NOMO-1 treated with DMSO at 0.1 percent for 48 hours (cell line): ENCODE results near the gene SPRR1B.
"Not testable (repeated sequence)": the region's sequence is repeated elsewhere in the genome, so short reads cannot be mapped to it uniquely, and the experiment has no call there.

ENCODE experiments used
- DNase-seq: peaks from one replicate; lab custom pipeline; 2025; ENCODE audit not compliant: unreplicated experiment; lab: John Stamatoyannopoulos, UW

The SPRR1B gene

DNA sequence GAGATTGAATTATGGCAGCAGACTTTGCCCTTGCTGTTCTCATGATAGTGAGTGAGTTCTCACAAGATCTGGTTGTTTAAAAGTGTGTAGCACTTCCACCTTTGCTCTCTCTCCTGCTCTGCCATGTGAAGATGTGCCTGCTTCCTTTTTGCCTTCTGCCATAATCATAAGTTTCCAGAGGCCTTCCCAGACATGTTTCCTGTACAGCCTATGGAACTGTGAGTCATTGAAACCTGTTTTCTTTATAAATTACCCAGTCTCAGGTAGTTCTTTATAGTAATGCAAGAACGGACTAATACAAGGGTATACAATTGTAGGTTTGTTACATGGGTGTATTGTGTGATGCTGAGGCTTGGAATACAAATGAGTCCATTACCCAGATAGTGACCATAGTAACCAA lies 4.2 kb downstream of the SPRR1B start:
- no peak for DNase-seq

DNA sequence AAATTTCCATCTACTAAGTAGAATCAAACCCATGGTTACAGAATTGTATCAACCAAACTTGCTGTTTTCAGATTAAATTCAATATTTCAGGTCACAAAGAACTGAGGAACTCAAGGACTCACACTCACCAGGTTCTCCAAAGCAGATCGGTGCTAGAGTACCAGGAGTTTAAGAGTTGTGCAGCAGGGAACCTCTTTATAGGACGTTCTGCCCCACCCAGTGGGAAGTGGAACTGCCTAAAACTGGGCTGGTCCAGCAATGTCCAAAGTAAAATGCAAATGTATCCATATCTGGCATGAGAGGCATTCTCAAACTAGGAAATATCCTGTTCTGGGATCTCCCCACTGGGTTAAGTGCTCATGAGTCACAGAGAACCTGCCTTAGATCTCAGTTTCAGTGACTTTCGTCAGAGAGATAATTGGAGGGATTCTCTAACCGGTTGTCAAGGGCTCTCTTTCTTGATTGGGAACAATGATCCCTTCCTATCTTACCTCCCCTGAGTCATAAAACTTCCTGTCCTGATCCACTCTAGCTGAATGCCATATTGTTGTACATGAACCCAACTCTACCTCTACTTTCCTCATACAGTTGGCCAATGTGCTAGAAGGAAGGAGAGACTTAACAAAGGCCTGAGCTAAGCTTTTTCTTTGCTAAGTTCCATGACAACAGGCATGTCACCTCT lies 10.1 kb downstream of the SPRR1B start, which contains the start of gene SPRR2D:
Gene SPRR2D, minus strand, starts transcription at position 171 of the 682 bp plus-strand sequence. CDS start 774 bp downstream, outside the sequence.
- DNase-seq: no peak

DNA sequence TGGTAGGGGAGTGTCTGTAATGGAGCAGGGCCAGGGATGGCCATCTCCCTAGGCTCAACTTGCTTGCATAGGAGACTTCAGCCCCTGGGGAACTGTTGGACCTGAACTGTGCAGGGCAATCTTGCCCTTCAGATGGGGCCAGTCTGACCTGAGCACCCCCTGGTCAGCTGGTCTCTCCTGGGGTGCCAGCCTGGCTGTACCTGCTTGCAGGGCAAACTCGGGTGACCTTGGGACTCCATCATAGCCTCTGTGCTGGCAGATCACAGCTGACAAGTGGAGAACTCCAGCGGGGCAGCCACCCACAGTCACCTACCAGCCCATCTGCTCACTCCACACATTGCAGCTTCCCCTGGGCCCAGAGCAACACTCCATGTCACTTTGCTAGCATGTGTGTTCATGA lies 18.2 kb downstream of the SPRR1B start:
- no peak for DNase-seq

DNA sequence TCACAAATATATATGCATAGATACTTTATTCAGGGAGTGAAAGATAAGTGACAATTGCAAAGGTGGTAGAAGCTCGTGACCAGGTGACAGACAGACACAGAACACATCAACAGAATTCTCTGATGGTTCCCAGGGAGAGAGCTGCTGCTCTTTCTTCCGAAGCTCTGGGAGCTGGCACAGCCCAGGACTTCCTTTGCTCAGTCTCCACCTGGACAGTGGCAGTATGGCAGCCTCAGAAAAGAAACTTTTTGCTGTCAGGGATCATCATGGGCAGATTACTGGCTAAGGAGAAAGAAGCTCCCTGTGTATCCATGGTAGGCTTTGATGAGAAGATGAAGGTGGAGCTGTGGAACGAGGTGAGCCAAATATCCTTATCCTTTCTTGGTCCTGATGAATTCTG lies 25.1 kb downstream of the SPRR1B start:
- DNase-seq: not testable (repeated sequence)

DNA sequence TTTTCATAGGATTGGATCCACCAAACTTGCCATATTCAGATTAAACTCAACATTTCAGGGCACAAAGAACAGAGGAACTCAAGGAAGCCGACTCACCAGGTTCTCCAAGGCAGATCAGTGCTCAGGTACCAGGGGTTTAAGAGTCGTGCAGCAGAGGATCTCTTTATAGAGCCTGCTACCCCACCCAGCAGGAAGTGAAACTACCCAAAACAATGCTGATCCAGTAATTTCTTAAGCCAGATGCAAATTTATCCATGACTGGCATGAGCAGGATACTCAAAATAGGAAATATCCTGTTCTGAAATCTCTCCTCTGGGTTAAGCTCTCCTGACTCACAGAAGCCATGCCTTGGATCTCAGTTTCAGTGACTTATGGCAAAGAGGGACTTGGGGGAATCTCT lies 26.4 kb downstream of the SPRR1B start, which contains the start of gene SPRR2A:
Gene SPRR2A, minus strand, starts transcription at position 138 of the 400 bp plus-strand sequence. CDS start 777 bp downstream, outside the sequence.
- peak; percentile 37 for DNase-seq

DNA sequence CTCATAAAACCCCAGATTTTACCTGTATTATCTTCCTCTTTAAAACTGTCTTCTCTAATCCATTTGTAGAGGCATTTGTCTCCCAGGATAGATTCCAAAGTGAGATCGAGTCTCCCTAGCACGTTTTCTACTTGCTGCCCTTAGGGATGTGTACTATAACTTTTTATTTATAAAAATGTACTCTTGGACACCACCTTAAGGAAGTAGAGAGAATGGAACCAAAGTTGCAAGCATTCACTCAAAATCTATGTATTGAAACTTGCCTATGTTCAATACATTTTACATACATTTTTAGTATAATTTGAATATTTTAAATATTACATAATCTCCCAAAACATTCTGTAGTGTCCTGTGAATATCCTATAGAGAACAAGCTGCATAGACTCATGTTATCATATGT lies 27.2 kb downstream of the SPRR1B start:
- DNase-seq: no peak

DNA sequence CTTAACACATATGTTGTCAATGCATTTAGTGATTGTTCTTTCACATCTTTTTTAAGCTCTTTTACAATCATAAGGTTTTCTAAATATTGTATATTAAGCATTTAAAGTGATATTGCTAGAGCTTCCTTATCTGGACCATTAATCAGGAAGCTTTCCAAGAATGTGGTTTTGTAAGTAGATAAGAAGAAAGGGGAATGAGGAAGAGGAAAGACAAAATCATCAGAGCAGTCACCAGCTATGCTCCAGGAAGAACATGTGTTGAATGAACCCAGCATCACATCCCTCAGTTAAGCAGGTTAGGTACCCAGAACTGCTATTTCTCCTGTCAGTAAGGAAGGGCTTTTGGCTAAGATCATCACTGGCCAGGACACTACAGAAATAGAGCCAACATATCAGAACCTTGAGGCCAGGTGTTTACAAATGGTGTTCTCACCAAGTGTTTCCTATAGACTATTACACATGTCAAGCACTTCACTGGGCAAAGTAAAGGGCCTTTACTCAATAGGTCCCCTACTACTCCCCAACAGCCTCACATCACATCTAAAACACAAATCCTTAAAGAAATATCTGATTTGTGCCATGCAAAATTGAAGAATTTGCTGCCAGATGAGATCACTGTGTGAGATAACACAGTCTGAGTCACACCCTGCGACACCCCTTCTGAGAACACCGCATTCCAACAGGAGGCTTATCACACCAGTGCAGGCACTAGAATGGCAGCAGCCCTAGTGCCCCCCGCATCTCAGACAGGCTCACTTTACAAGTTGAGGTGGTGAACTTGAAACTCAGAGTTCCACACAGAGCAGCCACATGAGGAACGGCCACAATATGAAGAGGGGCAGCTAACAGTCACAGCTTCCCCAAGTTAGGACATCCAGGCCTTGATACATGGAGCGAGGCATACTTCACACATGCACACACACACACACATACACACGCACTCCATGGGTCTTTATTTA lies 28.1 kb downstream of the SPRR1B start:
- no peak for DNase-seq

DNA sequence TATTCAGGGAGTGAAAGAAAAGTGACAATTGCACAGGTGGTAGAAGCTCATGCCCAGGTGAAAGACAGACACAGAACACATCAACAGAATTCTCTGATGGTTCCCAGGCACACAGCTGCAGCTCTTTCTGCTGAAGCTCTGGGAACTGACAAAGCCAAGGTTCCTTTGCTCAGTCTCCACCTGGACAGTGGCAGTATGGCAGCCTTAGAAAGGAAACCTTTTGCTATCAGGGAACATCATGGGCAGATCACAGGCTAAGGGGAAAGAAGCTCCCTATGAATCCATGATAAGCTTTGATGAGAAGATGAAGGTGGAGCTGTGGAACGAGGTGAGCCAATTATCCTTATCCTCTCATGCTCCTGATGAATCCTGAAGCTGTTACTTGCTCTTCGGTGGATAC lies 39.2 kb downstream of the SPRR1B start:
- DNase-seq: no peak

DNA sequence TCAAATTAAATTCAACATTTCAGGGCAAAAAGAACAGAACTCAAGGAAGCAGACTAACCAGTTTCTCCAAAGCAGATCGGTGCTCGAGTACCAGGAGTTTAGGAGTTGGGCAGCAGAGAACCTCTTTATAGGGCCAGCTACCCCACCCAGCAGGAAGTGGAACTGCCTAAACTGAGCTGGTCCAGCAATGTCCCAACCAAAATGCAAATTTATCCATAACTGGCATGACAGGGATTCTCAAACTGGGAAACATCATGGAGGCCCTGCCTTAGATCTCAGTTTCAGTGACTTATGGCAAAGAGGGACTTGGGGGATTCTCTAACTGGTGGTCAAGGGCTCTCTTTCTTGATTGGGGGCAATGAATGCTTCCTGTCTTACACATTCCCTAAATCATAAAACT lies 40.5 kb downstream of the SPRR1B start, which contains the start of gene SPRR2B:
Gene SPRR2B, minus strand, starts transcription at position 101 of the 400 bp plus-strand sequence. CDS start 772 bp downstream, outside the sequence.
- DNase-seq: no peak

DNA sequence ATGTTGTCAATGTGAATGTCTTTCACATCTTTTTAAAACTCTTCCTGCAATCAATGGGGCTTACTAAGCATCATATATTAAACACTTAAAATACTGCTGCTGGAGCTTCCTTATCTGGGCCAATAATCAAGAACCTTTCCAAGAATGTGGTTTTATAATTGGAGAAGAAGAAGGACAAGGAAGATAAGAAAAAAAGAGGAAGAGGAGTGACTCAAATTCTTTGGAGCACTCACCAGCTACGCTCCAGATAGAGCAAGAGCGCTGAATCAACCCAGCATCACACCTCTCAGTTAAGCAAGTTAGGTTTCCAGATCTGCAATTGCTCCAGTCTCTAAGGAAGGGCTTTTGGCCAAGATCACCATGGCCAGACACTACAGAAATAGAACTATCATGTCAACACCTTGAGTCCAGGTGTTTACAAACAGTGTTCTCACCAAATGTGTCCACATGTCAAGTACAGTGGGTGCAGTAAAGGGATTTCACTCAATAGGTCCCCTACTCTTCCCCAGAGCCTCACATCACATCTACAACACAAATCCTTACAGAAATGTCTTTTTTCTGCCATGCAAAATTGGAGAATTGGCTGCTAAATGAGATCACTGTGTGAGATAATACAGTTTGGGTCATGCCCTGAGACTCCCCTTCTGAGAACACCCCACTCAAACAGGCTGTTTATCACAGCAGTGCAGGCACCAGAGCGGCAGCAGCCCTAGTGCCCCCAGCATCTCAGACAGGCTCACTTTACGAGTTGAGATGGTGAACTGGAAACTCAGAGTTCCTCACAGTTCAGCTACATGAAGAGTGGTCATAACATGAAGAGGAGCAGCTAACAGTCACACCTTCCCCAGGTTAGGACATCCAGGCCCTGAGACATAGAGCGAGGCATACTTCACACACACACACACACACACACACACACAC lies 42.1 kb downstream of the SPRR1B start:
- no peak for DNase-seq

DNA sequence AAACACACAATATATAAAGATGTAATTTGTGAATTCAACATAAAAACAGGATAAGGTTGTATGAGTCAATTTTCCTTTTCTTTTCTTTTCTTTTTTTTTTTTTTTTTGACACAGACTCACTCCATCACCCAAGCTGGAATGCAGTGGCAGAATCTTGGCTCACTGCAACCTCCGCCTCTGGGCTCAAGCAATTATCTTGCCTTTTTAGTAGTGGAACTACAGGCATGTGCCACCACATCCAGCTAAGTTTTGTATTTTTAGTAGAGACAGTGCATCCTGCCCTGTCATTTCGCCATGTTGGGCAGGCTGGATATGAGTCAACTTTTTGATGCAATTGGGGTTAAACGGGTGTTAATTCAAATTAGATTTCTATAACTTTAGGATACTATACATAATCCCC lies 50.7 kb downstream of the SPRR1B start:
- no peak for DNase-seq
